HepG2 (cell line): Measurements from ENCODE around the gene SORL1-AS1.

Source experiments
- ATAC-seq: fragments of 200-7000 bp; cut with Tn5 transposase; 3 replicates; pipeline ENCODE4 v1.9.1; 2020; ENCODE audit warnings: mild to moderate bottlenecking, moderate library complexity
- BruUV-seq: library from RNA; stranded (reverse); fragments of 400-500 nt; replicated peaks from 2 replicates; lab custom pipeline; 2021; lab: Mats Ljungman, UMichigan
- CTCF ChIA-PET: fragments of 300-600 bp; formaldehyde crosslinking; extraction: SDS; loops from one replicate; lab custom pipeline; 2021; ENCODE audit warnings: low total read pairs, inconsistent platforms, low intra/inter-chr PET ratio; lab: Yijun Ruan, JAX
- POLR2A ChIA-PET: fragments of 350-600 bp; sonication (Branson Sonifier 250); formaldehyde crosslinking; loops from one replicate; lab custom pipeline; 2020; ENCODE audit warnings: antibody characterized with exemption, inconsistent platforms; lab: Yijun Ruan, JAX
- DNase-seq: peaks from one replicate; pipeline ENCODE4 v3.0.0-alpha.2; 2015; ENCODE audit warnings: low spot score
- FAIRE-seq: peaks from 3 replicates; lab custom pipeline; 2011; peaks lifted over from hg19 to GRCh38; lab: Jason Lieb, UNC
- H2AFZ ChIP-seq: one replicate; pipeline ENCODE4 v1.6.1; 2011; ENCODE audit warnings: low read length, inconsistent platforms
- H3K27ac ChIP-seq: fragments of 300-600 bp; 3 replicates; pipeline ENCODE4 v1.8.0; 2011; ENCODE audit warnings: mixed run types, mild to moderate bottlenecking, mixed read lengths, low read length, inconsistent platforms; ENCODE audit not compliant: insufficient read depth; ENCODE audit errors: extremely low read length
- H3K27me3 ChIP-seq, 2 experiments: fragments of 200-600 bp in 1 of 2; 2 replicates in 1 of 2; 3 replicates in 1 of 2; pipeline versions ENCODE4 v1.6.0 to v1.8.0; 2011; ENCODE audit warnings: low read length in 2 of 2, mild to moderate bottlenecking in 2 of 2, moderate library complexity in 2 of 2, inconsistent platforms in 1 of 2; ENCODE audit not compliant: insufficient read depth in 2 of 2, control insufficient read depth in 1 of 2
- H3K36me3 ChIP-seq, 2 experiments: fragments of 200-600 bp in 1 of 2; replicated peaks in 1 of 2; 2 replicates in 1 of 2; 3 replicates in 1 of 2; pipeline versions ENCODE4 v1.5.1 to v1.8.0; 2011; ENCODE audit warnings: low read length in 2 of 2, inconsistent platforms in 1 of 2; ENCODE audit not compliant: insufficient read depth in 2 of 2, control insufficient read depth in 1 of 2
- H3K4me1 ChIP-seq: 2 replicates; pipeline ENCODE4 v1.5.1; 2012; ENCODE audit warnings: low read length, inconsistent platforms; ENCODE audit not compliant: insufficient read depth
- H3K4me2 ChIP-seq: 2 replicates; pipeline ENCODE4 v1.6.0; 2011; ENCODE audit warnings: low read depth, low read length, inconsistent platforms
- H3K4me3 ChIP-seq, 3 experiments: fragments of 200-600 bp in 1 of 3; sonication (generic), shearing (Covaris generic) in 1 of 3; replicated peaks in 1 of 3; 2 replicates each; pipeline ENCODE4 v1.5.1; 2011 to 2016; ENCODE audit warnings: low read length in 3 of 3, inconsistent platforms in 2 of 3, low read depth in 2 of 3, mild to moderate bottlenecking in 2 of 3, control low read depth in 1 of 3, mixed read lengths in 1 of 3; ENCODE audit not compliant: insufficient read depth in 1 of 3
- H3K79me2 ChIP-seq: one replicate; pipeline ENCODE4 v1.6.1; 2011; ENCODE audit warnings: low read length, inconsistent platforms; ENCODE audit not compliant: insufficient read depth
- H3K9ac ChIP-seq: 2 replicates; pipeline ENCODE4 v1.6.0; 2011; ENCODE audit warnings: mild to moderate bottlenecking, low read depth, low read length, inconsistent platforms; ENCODE audit not compliant: insufficient read depth
- H3K9me3 ChIP-seq: 2 replicates; pipeline ENCODE4 v1.5.1; 2012; ENCODE audit warnings: mild to moderate bottlenecking, low read length
- H4K20me1 ChIP-seq: 2 replicates; pipeline ENCODE4 v1.6.0; 2011; ENCODE audit warnings: inconsistent platforms, mild to moderate bottlenecking, low read length, moderate library complexity; ENCODE audit not compliant: insufficient read depth
- BCL3 ChIP-seq: sonication (generic); formaldehyde crosslinking; IDR thresholded peaks from 2 replicates; pipeline ENCODE4 v1.5.1; 2020; ENCODE audit warnings: mild to moderate bottlenecking, missing genetic modification reagents, moderate library complexity
- EHMT2 ChIP-seq: fragments of 200-600 bp; sonication (generic); IDR thresholded peaks from 2 replicates; pipeline ENCODE4 v1.7.0; 2017; ENCODE audit warnings: antibody characterized with exemption, low read depth, low read length, borderline replicate concordance
- FOXA1 ChIP-seq, 2 experiments: fragments of 450-650 bp in 1 of 2; sonication (generic) in 1 of 2; formaldehyde crosslinking in 1 of 2; IDR thresholded peaks; 2 replicates each; pipeline versions ENCODE4 v1.4.0 to v1.6.1; 2016 to 2020; ENCODE audit warnings: missing genetic modification reagents in 1 of 2
- FOXC1 ChIP-seq: sonication (generic); formaldehyde crosslinking; IDR thresholded peaks from 2 replicates; pipeline ENCODE4 v1.8.0; 2022; ENCODE audit warnings: mild to moderate bottlenecking, missing genetic modification reagents, borderline replicate concordance
- HOXA9 ChIP-seq: sonication (generic); formaldehyde crosslinking; IDR thresholded peaks from 2 replicates; pipeline ENCODE4 v1.8.1; 2022; ENCODE audit warnings: missing genetic modification reagents, mild to moderate bottlenecking, moderate library complexity, borderline replicate concordance
- MTA1 ChIP-seq: sonication (generic); formaldehyde crosslinking; IDR thresholded peaks from 2 replicates; pipeline ENCODE4 v1.4.0; 2020; ENCODE audit warnings: missing genetic modification reagents, mild to moderate bottlenecking, borderline replicate concordance
- MXD4 ChIP-seq: IDR thresholded peaks from 2 replicates; pipeline ENCODE4 v1.6.1; 2016; ENCODE audit warnings: mild to moderate bottlenecking, missing biosample characterization, missing genetic modification reagents
- NR3C1 ChIP-seq: sonication (generic); formaldehyde crosslinking; IDR thresholded peaks from 2 replicates; pipeline ENCODE4 v1.4.0; 2020; ENCODE audit warnings: missing genetic modification reagents
- ONECUT2 ChIP-seq: sonication (generic); formaldehyde crosslinking; IDR thresholded peaks from 2 replicates; pipeline ENCODE4 v1.4.0; 2020; ENCODE audit warnings: missing genetic modification reagents
- RARG ChIP-seq: sonication (generic); formaldehyde crosslinking; IDR thresholded peaks from 2 replicates; pipeline ENCODE4 v1.4.0; 2020; ENCODE audit warnings: low read depth, mild to moderate bottlenecking, missing genetic modification reagents
- RCOR2 ChIP-seq: IDR thresholded peaks from 2 replicates; pipeline ENCODE4 v1.6.1; 2016; ENCODE audit warnings: missing biosample characterization, missing genetic modification reagents
- SKI ChIP-seq: fragments of 450-650 bp; IDR thresholded peaks from one replicate; pipeline ENCODE4 v1.6.1; 2018; ENCODE audit warnings: mild to moderate bottlenecking; ENCODE audit not compliant: partially characterized antibody
- ZMYM2 ChIP-seq: sonication (generic); formaldehyde crosslinking; IDR thresholded peaks from 2 replicates; pipeline ENCODE4 v1.8.0; 2022; ENCODE audit warnings: mild to moderate bottlenecking, missing genetic modification reagents
- ZNF672 ChIP-seq: sonication (generic); formaldehyde crosslinking; IDR thresholded peaks from 2 replicates; pipeline ENCODE4 v1.8.1; 2022; ENCODE audit warnings: missing genetic modification reagents
- ZNF737 ChIP-seq: sonication (generic); formaldehyde crosslinking; IDR thresholded peaks from 2 replicates; pipeline ENCODE4 v1.5.0; 2020; ENCODE audit warnings: missing genetic modification reagents, mild to moderate bottlenecking, borderline replicate concordance
- WGBS: methylation state at CpG from one replicate; pipeline ENCODE4 v1.1.6; 2017; ENCODE audit warnings: low lambda C conversion rate; 5-methylcytosine and 5-hydroxymethylcytosine counted together
- in situ Hi-C: cut with HindIII; loops from 2 replicates; pipeline ENCODE4 v1.10.0; 2017; ENCODE audit warnings: low pct_unique_long_range_greater_than_20kb; ENCODE audit not compliant: extremely low pct_ligation_motif_present
- intact Hi-C: fragments of 100-400 bp; cut with micrococcal nuclease; formaldehyde crosslinking; loops from one replicate; pipeline ENCODE4 v1.10.0; 2022; ENCODE audit not compliant: unreplicated experiment

SORL1-AS1 gene

GRCh38 chr11:121467965-121468364 is 15.2 kb upstream of the SORL1-AS1 start:
- intact Hi-C loops = no loop called here
- Histone ChIP-seq H3K4me2 (no peak overlapping the region), H3K4me1 (peaks cover 54% of the 10 kb centered on the region), H3K9ac (no peak overlapping the region), H2AFZ (no peak overlapping the region), H4K20me1 (peaks cover 50% of the 10 kb centered on the region), H3K27ac (no peak overlapping the region), H3K79me2 (peaks cover 79% of the 10 kb centered on the region), H3K36me3 (peaks cover 20 to 41% of the 10 kb centered on the region in 2 experiments), H3K27me3 (no peaks in the 10 kb centered on the region), H3K4me3 (no peak overlapping the region), H3K9me3 (no peaks in the 10 kb centered on the region)
- ATAC-seq (no peak), FAIRE-seq (no peak), DNase-seq (no peak)
- in situ Hi-C loops = no loop called here
- BruUV-seq = no TSS peak
- CTCF ChIA-PET = no interaction called here
- TF ChIP-seq SKI (no peak), ZMYM2 (CRISPR knock-in tag) (no peak), EHMT2 (no peak), MXD4 (CRISPR knock-in tag) (no peak), ZNF737 (CRISPR knock-in tag) (no peak), ONECUT2 (CRISPR knock-in tag) (no peak), RCOR2 (CRISPR knock-in tag) (no peak), MTA1 (CRISPR knock-in tag) (no peak), NR3C1 (no peak), RARG (CRISPR knock-in tag) (no peak), HOXA9 (CRISPR knock-in tag) (no peak), FOXA1 (IDR thresholded peaks at IDR 0.05) (no peak), FOXA1 (CRISPR knock-in tag; IDR thresholded peaks at IDR 0.05) (no peak), ZNF672 (CRISPR knock-in tag) (no peak), FOXC1 (CRISPR knock-in tag) (no peak), BCL3 (CRISPR knock-in tag) (no peak)
- WGBS = 97% methylated on average over 8 of the region's 10 CpGs
- POLR2A ChIA-PET = interaction anchor here (2.2 kb wide), 1 partner anchor 16 kb away, joined by 16 read pairs; the partner anchor contains the start of genes SORL1 and SORL1-AS1
